ENCODE measurements around the gene KAT2B.

KAT2B gene

DNA sequence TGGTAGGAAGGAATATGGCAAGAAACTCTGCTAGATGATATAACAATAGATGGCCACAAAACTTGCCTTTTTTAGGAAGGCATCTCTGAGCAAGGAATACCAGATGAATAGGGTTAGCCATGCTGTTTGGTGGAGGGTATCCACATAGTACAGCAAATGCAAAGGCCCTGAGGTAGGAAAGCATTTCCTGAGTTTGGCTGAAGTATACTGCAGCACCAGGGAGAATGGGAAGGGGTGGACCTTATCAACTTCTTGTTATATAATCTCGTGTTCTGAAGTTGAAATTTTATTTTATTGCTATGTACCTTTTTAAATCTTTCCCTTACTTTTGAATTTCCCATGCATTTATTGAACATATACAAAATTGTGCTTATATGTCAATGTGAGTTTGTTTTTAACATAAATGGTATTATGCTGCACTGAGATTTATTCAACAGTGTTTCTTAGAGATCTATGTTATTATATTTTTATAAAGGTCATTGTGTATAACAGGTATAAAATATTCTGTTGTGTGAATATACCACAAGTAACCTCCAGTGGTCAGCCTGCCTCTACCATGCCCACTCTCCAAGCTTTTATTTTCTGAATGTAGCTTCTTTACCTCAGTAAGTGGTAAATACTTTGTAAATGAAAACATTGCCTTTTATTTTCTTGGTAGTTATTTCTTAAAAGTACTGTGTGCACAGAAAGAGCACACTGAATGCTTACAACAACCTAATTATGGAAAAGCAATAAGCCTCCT is 2.8 kb upstream of the KAT2B start:
- Histone ChIP-seq H3K4me3 (ENCODE audit: low read length) (no peak overlapping the region), H3K36me3 (ENCODE audit: control insufficient read depth, insufficient read depth, low read length) (no peaks in the 10 kb centered on the region), H4K5ac (ENCODE audit: low read length) (no peak overlapping the region), H3K79me2 (ENCODE audit: control insufficient read depth, insufficient read depth, low read length) (no peaks in the 10 kb centered on the region), H2BK15ac (replicated peaks; ENCODE audit: low read depth) (no peak overlapping the region), H2BK5ac (ENCODE audit: low read length) (no peak overlapping the region), H3K9ac (ENCODE audit: low read length) (no peak overlapping the region), H3K4me1 (ENCODE audit: control insufficient read depth, low read depth, low read length) (no peaks in the 10 kb centered on the region), H3K4me2 (ENCODE audit: low read length) (no peak overlapping the region), H2AK5ac (ENCODE audit: low read length) (no peak overlapping the region), H3K27me3 (ENCODE audit: insufficient read depth, low read length, poor library complexity) (no peaks in the 10 kb centered on the region), H3K23ac (ENCODE audit: low read length) (no peak overlapping the region), H2BK120ac (ENCODE audit: low read depth, low read length) (no peak overlapping the region), H3K27ac (ENCODE audit: low read depth, low read length) (no peak overlapping the region), H3K56ac (ENCODE audit: low read length) (no peak overlapping the region), H3K18ac (ENCODE audit: low read length) (no peak overlapping the region), H3K4ac (ENCODE audit: low read depth, low read length) (no peak overlapping the region), H4K8ac (ENCODE audit: low read depth, low read length) (no peak overlapping the region), H3K79me1 (ENCODE audit: low read length) (no peaks in the 10 kb centered on the region)
- WGBS (ENCODE audit: extremely low coverage, insufficient coverage, low lambda C conversion rate) = no CpG with 5 or more reads among the region's 1 CpG
- DNase-seq = no peak

DNA sequence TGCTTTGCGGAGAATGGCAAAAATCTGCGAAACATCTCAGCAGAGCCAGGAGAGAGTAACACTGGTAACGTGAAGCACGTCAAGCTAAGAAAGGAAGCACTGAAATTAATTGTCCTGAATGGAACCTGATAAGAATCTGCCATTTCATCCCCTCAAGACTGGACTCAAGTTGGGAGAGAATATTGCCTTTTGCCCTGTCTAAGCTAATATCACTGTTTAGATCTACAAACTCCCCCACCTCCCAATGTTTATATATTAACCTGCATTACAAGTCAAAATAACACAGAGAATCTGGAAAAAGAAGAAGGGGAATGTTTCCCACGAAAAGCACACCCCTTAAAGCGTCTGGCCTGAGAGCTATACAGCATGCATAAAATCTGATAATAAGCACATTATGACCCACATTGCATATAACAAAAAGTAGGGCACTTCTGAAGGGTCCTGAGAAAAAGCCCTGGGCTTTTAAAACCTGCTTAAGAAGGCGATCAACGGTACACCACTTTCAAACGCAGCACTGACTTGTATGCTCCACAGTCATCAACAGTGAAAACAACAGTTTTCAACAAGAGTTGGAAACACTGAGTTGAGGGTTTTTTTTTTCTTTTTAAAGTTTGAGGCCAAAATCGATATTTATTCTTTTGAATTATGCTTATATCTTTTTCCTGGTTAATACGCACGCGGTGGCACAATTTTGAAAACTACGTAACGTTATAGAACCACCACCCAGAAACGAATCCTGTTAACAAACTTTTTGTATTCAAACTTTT is 1.4 kb upstream of the KAT2B start:
- no peak overlapping the region for H2BK5ac ChIP-seq (ENCODE audit: low read length)

DNA sequence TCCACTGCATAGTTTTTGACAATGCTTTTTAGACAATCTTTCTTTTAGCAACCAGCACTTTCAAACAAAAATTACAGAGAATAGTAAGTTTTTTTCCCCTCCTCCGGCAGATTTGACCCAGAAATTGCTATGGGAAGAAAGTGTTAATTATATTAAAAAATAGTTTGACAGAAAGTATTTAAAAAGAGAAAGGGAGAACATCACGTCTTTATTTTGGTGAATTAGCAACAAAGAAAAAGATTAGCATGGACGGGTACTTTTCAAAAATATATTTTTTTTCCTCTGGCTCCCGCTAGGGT is 831 bp upstream of the KAT2B start:
- Histone ChIP-seq H3K27ac (ENCODE audit: low read depth, low read length) (no peak overlapping the region), H3K4ac (ENCODE audit: low read depth, low read length) (no peak overlapping the region), H2AK5ac (ENCODE audit: low read length) (no peak overlapping the region), H3K79me1 (ENCODE audit: low read length) (no peaks in the 10 kb centered on the region), H3K4me1 (ENCODE audit: control insufficient read depth, low read depth, low read length) (no peaks in the 10 kb centered on the region), H3K4me2 (ENCODE audit: low read length) (no peak overlapping the region), H3K23ac (ENCODE audit: low read length) (no peak overlapping the region), H3K4me3 (ENCODE audit: low read length) (no peak overlapping the region), H3K18ac (ENCODE audit: low read length) (peak overlapping the region; percentile 94), H3K56ac (ENCODE audit: low read length) (peak overlapping the region; percentile 25), H2BK5ac (ENCODE audit: low read length) (no peak overlapping the region), H2BK15ac (replicated peaks; ENCODE audit: low read depth) (no peak overlapping the region), H3K9ac (ENCODE audit: low read length) (no peak overlapping the region), H4K8ac (ENCODE audit: low read depth, low read length) (no peak overlapping the region), H4K5ac (ENCODE audit: low read length) (no peak overlapping the region), H3K27me3 (ENCODE audit: insufficient read depth, low read length, poor library complexity) (no peaks in the 10 kb centered on the region), H2BK120ac (ENCODE audit: low read depth, low read length) (no peak overlapping the region), H3K79me2 (ENCODE audit: control insufficient read depth, insufficient read depth, low read length) (no peaks in the 10 kb centered on the region), H3K36me3 (ENCODE audit: control insufficient read depth, insufficient read depth, low read length) (no peaks in the 10 kb centered on the region)
- no peak for DNase-seq
- no CpG with 5 or more reads among the region's 4 CpGs for WGBS (ENCODE audit: extremely low coverage, insufficient coverage, low lambda C conversion rate)

More for the DNA sequence above, 1.4 kb upstream of the KAT2B start:
- Histone ChIP-seq H3K4me2 (ENCODE audit: low read length) (no peak overlapping the region), H2BK15ac (replicated peaks; ENCODE audit: low read depth) (no peak overlapping the region), H3K27me3 (ENCODE audit: insufficient read depth, low read length, poor library complexity) (no peaks in the 10 kb centered on the region), H4K8ac (ENCODE audit: low read depth, low read length) (no peak overlapping the region), H3K4ac (ENCODE audit: low read depth, low read length) (no peak overlapping the region), H3K79me1 (ENCODE audit: low read length) (no peaks in the 10 kb centered on the region), H2AK5ac (ENCODE audit: low read length) (no peak overlapping the region), H3K18ac (ENCODE audit: low read length) (no peak overlapping the region), H3K4me1 (ENCODE audit: control insufficient read depth, low read depth, low read length) (no peaks in the 10 kb centered on the region), H4K5ac (ENCODE audit: low read length) (no peak overlapping the region), H3K9ac (ENCODE audit: low read length) (no peak overlapping the region), H2BK120ac (ENCODE audit: low read depth, low read length) (no peak overlapping the region), H3K56ac (ENCODE audit: low read length) (no peak overlapping the region), H3K27ac (ENCODE audit: low read depth, low read length) (no peak overlapping the region), H3K23ac (ENCODE audit: low read length) (no peak overlapping the region), H3K36me3 (ENCODE audit: control insufficient read depth, insufficient read depth, low read length) (no peaks in the 10 kb centered on the region), H3K4me3 (ENCODE audit: low read length) (no peak overlapping the region), H3K79me2 (ENCODE audit: control insufficient read depth, insufficient read depth, low read length) (no peaks in the 10 kb centered on the region)
- DNase-seq = no peak
- WGBS (ENCODE audit: extremely low coverage, insufficient coverage, low lambda C conversion rate) = no CpG with 5 or more reads among the region's 16 CpGs

DNA sequence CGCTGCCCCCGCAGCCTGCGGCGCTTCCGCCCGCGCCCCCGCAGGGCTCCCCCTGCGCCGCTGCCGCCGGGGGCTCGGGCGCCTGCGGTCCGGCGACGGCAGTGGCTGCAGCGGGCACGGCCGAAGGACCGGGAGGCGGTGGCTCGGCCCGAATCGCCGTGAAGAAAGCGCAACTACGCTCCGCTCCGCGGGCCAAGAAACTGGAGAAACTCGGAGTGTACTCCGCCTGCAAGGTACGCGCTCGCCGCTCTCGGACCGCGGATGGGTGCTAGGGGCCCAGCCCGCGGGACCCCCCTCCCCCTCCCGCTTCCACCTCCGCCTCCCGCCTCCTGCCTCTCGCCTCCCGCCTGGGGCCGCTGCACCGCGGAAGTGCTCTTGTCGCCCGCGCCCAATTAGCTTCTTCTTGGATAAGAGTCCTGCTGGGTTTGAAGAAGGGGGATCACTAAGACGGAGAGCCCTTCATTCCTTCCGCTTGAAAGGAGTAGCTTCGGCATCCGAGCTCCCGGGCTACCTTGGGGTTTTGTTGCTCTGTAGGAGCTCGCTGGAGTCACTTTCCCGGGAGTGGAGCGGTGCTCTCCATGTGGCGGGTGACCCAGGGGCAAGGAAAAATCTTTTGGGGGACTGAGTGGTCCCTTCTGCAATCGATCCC is 426 bp downstream of the KAT2B start:
- Histone ChIP-seq H3K4ac (ENCODE audit: low read depth, low read length) (no peak overlapping the region), H3K4me3 (ENCODE audit: low read length) (peak overlapping the region; percentile 37), H2BK5ac (ENCODE audit: low read length) (no peak overlapping the region), H3K79me1 (ENCODE audit: low read length) (no peaks in the 10 kb centered on the region), H3K18ac (ENCODE audit: low read length) (peak overlapping the region; percentile 94), H2BK120ac (ENCODE audit: low read depth, low read length) (no peak overlapping the region), H3K36me3 (ENCODE audit: control insufficient read depth, insufficient read depth, low read length) (no peaks in the 10 kb centered on the region), H3K27me3 (ENCODE audit: insufficient read depth, low read length, poor library complexity) (no peaks in the 10 kb centered on the region), H3K9ac (ENCODE audit: low read length) (peak overlapping the region; percentile 52), H3K56ac (ENCODE audit: low read length) (peak overlapping the region; percentile 73), H4K8ac (ENCODE audit: low read depth, low read length) (no peak overlapping the region), H3K4me1 (ENCODE audit: control insufficient read depth, low read depth, low read length) (no peaks in the 10 kb centered on the region), H2BK15ac (replicated peaks; ENCODE audit: low read depth) (no peak overlapping the region), H3K4me2 (ENCODE audit: low read length) (peak overlapping the region; percentile 70), H3K79me2 (ENCODE audit: control insufficient read depth, insufficient read depth, low read length) (no peaks in the 10 kb centered on the region), H4K5ac (ENCODE audit: low read length) (no peak overlapping the region), H3K23ac (ENCODE audit: low read length) (no peak overlapping the region), H2AK5ac (ENCODE audit: low read length) (no peak overlapping the region), H3K27ac (ENCODE audit: low read depth, low read length) (peak overlapping the region; percentile 52)
- DNase-seq = peak; percentile 86
- no CpG with 5 or more reads among the region's 64 CpGs for WGBS (ENCODE audit: extremely low coverage, insufficient coverage, low lambda C conversion rate)

DNA sequence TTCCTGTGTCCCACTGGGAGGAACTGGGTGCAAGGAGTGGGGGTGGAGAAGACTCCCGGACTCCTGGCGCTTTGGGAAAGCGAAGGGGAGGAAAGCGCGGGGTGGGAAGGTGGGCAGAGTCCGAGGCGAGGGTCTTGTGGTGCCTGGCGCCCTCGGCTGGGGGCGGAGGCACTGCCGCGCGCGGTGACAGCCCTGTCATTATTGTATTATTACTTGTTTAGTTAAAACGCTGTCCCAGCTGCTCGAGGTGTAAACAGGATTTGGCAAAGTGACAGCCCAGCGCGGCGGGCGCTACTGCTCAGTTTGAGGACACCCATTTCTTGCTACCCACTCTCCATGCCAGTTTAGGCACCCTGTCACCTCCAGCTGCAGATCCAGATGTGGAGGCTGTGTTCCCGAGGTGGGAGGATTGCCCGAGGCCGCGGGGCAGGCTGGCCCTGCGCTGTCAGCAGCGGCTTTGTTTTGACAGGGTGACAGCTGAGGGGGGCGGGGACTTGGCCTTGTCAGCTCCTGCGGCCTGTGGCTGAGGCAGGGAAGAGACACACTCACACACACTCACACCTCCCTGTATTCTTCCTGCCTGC is 1.0 kb downstream of the KAT2B start:
- peak; percentile 84 for DNase-seq
- H4K8ac ChIP-seq (ENCODE audit: low read depth, low read length) = no peak overlapping the region
- H2BK15ac ChIP-seq (replicated peaks; ENCODE audit: low read depth) = no peak overlapping the region
- H3K79me1 ChIP-seq (ENCODE audit: low read length) = no peaks in the 10 kb centered on the region
- H3K9ac ChIP-seq (ENCODE audit: low read length) = peak overlapping the region; percentile 29
- no peak overlapping the region for H2BK120ac ChIP-seq (ENCODE audit: low read depth, low read length)
- H2AK5ac ChIP-seq (ENCODE audit: low read length) = no peak overlapping the region
- no peak overlapping the region for H3K4ac ChIP-seq (ENCODE audit: low read depth, low read length)
- no peak overlapping the region for H2BK5ac ChIP-seq (ENCODE audit: low read length)
- H3K79me2 ChIP-seq (ENCODE audit: control insufficient read depth, insufficient read depth, low read length) = no peaks in the 10 kb centered on the region
- peak overlapping the region; percentile 52 for H3K27ac ChIP-seq (ENCODE audit: low read depth, low read length)
- no CpG with 5 or more reads among the region's 28 CpGs for WGBS (ENCODE audit: extremely low coverage, insufficient coverage, low lambda C conversion rate)
- no peak overlapping the region for H3K23ac ChIP-seq (ENCODE audit: low read length)
- no peaks in the 10 kb centered on the region for H3K27me3 ChIP-seq (ENCODE audit: insufficient read depth, low read length, poor library complexity)
- no peak overlapping the region for H3K56ac ChIP-seq (ENCODE audit: low read length)
- H3K4me1 ChIP-seq (ENCODE audit: control insufficient read depth, low read depth, low read length) = no peaks in the 10 kb centered on the region
- H3K18ac ChIP-seq (ENCODE audit: low read length) = no peak overlapping the region
- peak overlapping the region; percentile 34 for H3K4me3 ChIP-seq (ENCODE audit: low read length)
- H3K4me2 ChIP-seq (ENCODE audit: low read length) = peak overlapping the region; percentile 70
- H3K36me3 ChIP-seq (ENCODE audit: control insufficient read depth, insufficient read depth, low read length) = no peaks in the 10 kb centered on the region
- no peak overlapping the region for H4K5ac ChIP-seq (ENCODE audit: low read length)
